Astrocyte of the hippocampus (primary cell): Measurements from ENCODE around the gene CLTC.

Experiments used
- DNase-seq: peaks from one replicate; pipeline ENCODE4 v3.0.0; 2011; ENCODE audit warnings: low read depth, low spot score

The CLTC gene

DNA sequence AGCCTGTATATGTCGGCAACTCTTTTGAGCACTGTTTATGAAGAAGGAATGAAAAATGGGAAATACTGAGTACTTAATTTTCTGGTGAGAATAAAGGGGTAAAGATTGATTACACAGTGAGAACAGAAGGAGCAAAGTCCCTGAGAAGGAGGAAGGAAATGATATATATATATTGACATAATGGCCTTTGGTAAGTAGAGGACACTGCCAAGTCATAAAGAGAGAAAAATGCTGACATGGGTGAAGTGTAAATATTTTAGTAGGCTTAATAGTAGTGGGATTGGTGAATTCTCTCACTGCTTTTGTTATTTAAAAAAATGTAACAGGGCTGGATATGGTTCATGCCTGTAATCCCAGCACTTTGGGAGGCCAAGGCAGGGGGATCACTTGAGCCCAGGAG, 103.9 kb downstream of the CLTC start:
- no peak for DNase-seq

DNA sequence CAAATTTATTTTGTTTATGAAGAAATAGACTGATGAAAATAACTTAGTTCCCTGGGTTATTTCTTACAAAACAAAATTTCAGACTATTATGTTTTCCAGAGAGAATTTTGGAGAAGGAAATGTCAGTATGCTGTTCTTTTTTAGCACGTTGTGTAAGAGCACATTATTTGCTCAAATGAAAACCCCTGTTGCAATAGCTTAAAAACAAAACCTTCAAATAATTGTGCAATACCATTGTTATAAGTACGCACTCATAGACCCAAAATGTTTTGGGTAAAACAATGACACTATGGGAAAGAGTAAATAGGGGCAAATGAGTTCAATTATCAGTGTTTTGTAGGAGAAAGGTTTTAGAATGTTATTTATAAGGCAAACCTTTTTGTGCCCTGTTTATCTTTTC, 106.0 kb downstream of the CLTC start:
- DNase-seq, result no peak

DNA sequence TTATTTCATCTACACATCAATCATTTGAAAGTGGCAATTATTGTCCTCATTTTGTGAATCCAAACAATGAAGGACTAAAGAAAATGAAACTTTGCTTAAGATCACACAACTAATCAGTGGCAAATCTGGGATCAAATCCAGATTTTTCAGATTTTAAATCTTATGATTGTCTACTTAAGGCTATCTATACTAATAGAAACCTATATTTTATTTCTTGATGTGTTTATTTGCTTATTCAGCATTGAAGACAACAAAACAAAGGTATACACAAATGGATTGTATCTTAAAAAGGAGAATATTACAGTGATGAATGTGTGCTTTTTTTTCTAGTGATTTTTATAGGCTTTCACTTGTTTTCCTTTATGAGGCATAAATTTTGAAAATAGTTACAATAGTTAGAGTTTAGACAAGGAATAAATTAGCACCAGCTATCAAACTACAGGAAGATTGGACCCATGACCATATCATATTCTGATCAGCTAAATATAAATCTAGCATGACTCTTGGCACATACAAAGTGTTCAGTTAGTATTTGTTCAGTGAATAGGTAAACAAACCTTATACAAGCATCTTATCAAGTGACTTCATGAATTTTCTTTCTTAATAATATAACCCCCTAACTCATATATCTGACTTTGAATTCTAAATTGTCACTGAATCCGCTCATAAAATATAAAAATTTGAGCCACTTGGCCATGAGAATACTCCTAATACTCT, 108.3 kb downstream of the CLTC start:
- no peak for DNase-seq

DNA sequence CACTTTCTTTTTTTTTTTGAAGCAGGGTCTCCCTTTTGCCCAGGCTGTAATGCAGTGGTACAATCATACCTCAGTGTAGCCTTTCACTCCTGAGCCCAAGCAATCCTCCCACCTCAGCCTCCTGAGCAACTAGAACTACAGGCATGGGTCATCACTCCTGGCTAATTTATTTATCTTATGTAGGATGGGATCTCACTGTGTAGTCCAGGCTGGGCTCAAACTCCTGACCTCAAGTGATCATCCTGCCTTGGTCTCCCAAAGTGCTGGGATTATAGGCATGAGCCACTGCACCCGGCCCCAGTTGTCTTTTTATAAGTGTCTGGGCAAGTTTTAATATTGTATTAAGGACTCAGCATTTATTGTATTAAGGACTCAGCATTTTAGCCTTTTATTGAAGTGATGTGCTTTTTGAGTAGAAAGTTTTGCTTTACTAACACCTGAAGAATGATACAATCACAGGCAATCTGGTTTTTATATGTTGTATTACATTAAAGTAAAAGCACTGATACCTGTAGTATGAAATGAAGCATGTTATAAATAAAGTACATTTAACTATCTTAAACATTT, 110.7 kb downstream of the CLTC start:
- DNase-seq, result no peak

DNA sequence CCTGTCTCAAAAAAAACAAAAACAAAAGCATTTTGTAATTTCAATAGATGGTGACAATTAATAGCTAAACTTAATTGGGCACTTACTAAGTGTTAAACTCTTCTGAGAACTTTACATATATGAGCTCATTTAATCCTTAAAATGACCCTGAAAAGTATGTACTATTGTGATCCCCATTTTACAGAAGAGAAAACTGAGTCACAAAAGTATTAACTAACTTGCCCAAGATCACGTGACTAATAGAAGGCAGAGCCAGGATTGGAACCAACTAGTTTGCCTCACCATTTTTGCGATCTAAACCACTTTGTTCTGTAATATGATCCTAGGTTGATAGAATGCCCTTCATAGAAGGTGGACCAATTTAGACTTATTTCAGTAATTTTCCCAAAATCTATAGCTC, 114.0 kb downstream of the CLTC start:
- DNase-seq, result no peak

DNA sequence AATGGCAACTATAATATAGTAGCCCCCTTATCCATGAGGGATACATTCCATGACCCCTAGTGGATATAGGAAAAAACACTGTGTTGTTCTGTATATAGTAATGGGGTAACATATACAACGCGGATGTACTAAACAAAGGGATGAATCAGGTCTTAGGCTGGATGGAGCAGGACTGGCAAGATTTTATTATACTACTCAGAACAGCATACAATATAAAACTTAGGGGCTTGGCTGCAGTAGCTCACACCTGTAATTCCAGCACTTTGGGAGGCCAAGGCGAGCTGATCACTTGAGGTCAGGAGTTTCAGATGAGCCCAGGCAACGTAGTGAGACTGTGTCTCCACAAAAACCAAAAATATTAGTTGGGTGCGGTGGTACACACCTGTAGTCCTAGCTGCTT, 114.5 kb downstream of the CLTC start:
- no peak for DNase-seq

DNA sequence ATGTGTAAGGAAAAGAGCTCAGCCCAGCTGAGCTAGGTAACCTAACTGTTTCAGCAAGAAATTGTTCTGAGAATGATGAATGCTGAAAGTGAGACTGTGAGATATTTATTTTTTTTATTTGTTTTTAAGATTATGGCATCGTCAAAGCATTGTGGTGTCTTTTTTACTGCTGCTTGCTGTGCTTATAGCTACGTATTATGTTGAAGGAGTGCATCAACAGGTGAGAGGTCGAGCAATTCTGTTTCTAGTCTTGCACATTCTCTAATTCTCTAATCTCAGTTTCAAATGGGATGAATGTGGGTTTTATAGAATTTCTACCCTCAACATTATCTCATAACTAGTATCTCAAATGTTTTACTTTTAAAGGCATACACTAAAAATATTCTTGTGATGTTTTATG, 117.6 kb downstream of the CLTC start:
- no peak for DNase-seq

DNA sequence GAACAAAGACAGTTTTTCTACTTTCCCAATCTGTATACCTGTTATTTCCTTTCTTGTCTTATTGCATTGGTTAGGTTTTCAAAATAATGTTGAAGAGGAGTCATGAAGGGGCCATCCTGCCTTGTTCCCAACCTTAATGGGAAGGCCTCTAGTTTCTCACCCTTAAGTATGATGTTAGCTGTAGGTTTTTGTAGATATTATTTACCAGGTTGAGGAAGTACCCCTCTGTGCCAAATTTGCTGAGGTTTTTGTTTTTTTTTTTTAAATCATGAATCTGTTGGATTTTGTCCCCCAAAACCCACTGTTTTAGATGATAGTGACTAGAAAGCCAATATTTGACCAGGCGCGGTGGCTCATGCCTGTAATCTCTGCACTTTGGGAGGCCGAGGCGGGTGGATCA, 124.1 kb downstream of the CLTC start:
- no peak for DNase-seq

DNA sequence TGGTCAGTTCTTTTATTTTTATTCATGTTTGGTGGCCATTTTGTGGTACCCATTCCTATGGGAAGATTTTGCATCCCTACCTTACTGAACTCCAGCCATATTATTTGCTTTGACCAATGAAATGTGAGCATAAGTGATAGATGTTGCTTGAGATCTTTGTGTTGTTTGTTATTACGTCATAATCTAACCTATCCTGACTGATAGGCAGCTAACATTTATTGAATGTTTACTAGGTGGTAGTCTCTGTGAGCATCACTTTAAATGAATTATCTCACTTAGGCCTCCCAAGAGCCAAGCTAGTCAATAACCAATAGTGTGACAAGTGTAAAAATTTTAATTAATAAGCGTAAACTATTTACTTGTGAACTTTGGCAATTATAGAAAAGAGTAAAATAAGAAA, 125.3 kb downstream of the CLTC start:
- DNase-seq, result no peak
